ENCODE measurements around the gene SKAP2.

GRCh38 chr7:26912933-26913536 is 48.6 kb upstream of the SKAP2 start:
- TF ChIP-seq ZNF274 (IDR thresholded peaks at IDR 0.05; ENCODE audit: low read depth, low read length) (no peak), YY1 (IDR thresholded peaks at IDR 0.05; ENCODE audit: insufficient read depth, insufficient read length) (no peak), SUZ12 (IDR thresholded peaks at IDR 0.05; ENCODE audit: extremely low read depth, insufficient read depth, insufficient read length) (no peak)

Data from NT2/D1 (cell line).